ENCODE data around the gene UNC13A. TPM values are rescaled to one million over a fixed set of nuclear protein-coding genes. Genes with fewer than 3 reads are reported as not detected.

Gene UNC13A
- total and polyA plus RNA-seq, 2 of the 8 experiments (the other 6 are each of a cell fraction or from before 2014, with no cell fraction given): 13.1 to 47.6 TPM

- TF ChIP-seq SIN3A (conservative IDR thresholded peaks at IDR 0.05 in 1 of 2, IDR thresholded peaks at IDR 0.05 in 1 of 2; ENCODE audit: low read depth in 1 of 2, low read length in 2 of 2): no peak
- TF ChIP-seq KDM5A (IDR thresholded peaks at IDR 0.05; ENCODE audit: low read length): no peak
Measured at GRCh38 chr19:17626456-17627015, 61.6 kb downstream of the UNC13A start (continued).
